GM21526 (cell line): Measurements from ENCODE around the gene ASMTL.
"Not testable (repeated sequence)": the region's sequence is repeated elsewhere in the genome, so short reads cannot be mapped to it uniquely, and the experiment has no call there.

Experiments used
- ATAC-seq: cut with Tn5 transposase; IDR thresholded peaks from one replicate; pipeline ENCODE4 v1.9.1; 2021; ENCODE audit warnings: moderate library complexity; ENCODE audit not compliant: unreplicated experiment, low FRiP score

The ASMTL gene

GRCh38 chrX:1462110-1462509 is 9.4 kb upstream of the ASMTL start:
- no peak for ATAC-seq

- no peak for ATAC-seq
Measured at GRCh38 chrX:1455948-1456280, 3.2 kb upstream of the ASMTL start.

GRCh38 chrX:1453951-1454785 is 1.5 kb upstream of the ASMTL start:
- peak; percentile 41 for ATAC-seq

- ATAC-seq, result peak; percentile 28
Measured at GRCh38 chrX:1453395-1453783, 680 bp upstream of the ASMTL start.

- ATAC-seq, result no peak
Measured at GRCh38 chrX:1451661-1452515, 821 bp downstream of the ASMTL start.

GRCh38 chrX:1451251-1451660 is 1.5 kb downstream of the ASMTL start:
- no peak for ATAC-seq

GRCh38 chrX:1450361-1451161 is 2.1 kb downstream of the ASMTL start:
- no peak for ATAC-seq

- ATAC-seq, result no peak
Measured at GRCh38 chrX:1449823-1450149, 2.9 kb downstream of the ASMTL start.

GRCh38 chrX:1449036-1449822 is 3.5 kb downstream of the ASMTL start:
- no peak for ATAC-seq

- ATAC-seq, result not testable (repeated sequence)
Measured at GRCh38 chrX:1448573-1449001, 4.1 kb downstream of the ASMTL start.

- not testable (repeated sequence) for ATAC-seq
Measured at GRCh38 chrX:1447969-1448572, 4.6 kb downstream of the ASMTL start.

- ATAC-seq, result not testable (repeated sequence)
Measured at GRCh38 chrX:1446984-1447968, 5.4 kb downstream of the ASMTL start.

- ATAC-seq, result no peak
Measured at GRCh38 chrX:1444561-1445500, 7.9 kb downstream of the ASMTL start.

GRCh38 chrX:1443496-1444075 is 9.1 kb downstream of the ASMTL start:
- no peak for ATAC-seq

GRCh38 chrX:1442724-1443367 is 9.9 kb downstream of the ASMTL start:
- no peak for ATAC-seq

- no peak for ATAC-seq
Measured at GRCh38 chrX:1442016-1442665, 10.6 kb downstream of the ASMTL start.
